ENCODE measurements around the gene CP.
"Not testable (repeated sequence)": the region's sequence is repeated elsewhere in the genome, so short reads cannot be mapped to it uniquely, and the experiment has no call there.

Gene CP

GRCh38 chr3:149233323-149233722 lies 11.7 kb upstream of the CP start:
- H3K27ac ChIP-seq: no peak overlapping the region
- ChIA-PET CTCF (no interaction called here), POLR2A (ENCODE audit: low non-redundant PET) (no interaction called here)
- no peak for TF ChIP-seq CTCF (conservative IDR thresholded peaks at IDR 0.05; ENCODE audit: low read depth)
- DNase-seq (ENCODE audit: low spot score): no peak

GRCh38 chr3:149231871-149232270 lies 10.2 kb upstream of the CP start:
- POLR2A ChIA-PET (ENCODE audit: low non-redundant PET): no interaction called here
- H3K27ac ChIP-seq: no peak overlapping the region
- DNase-seq (ENCODE audit: low spot score): no peak
- no peak for TF ChIP-seq CTCF (conservative IDR thresholded peaks at IDR 0.05; ENCODE audit: low read depth)
- CTCF ChIA-PET: no interaction called here

- CTCF ChIA-PET: interaction anchor here (0.6 kb wide), 1 partner anchor 20 kb away, joined by 3 read pairs; no protein-coding TSS in a partner anchor
- no peak for DNase-seq (ENCODE audit: low spot score)
- POLR2A ChIA-PET (ENCODE audit: low non-redundant PET): no interaction called here
- H3K27ac ChIP-seq: no peak overlapping the region
- no peak for TF ChIP-seq CTCF (conservative IDR thresholded peaks at IDR 0.05; ENCODE audit: low read depth)
Observed at GRCh38 chr3:149227591-149228268, 6.1 kb upstream of the CP start.

- no peak for TF ChIP-seq CTCF (conservative IDR thresholded peaks at IDR 0.05; ENCODE audit: low read depth)
- DNase-seq (ENCODE audit: low spot score): no peak
- no peak overlapping the region for H3K27ac ChIP-seq
- ChIA-PET POLR2A (ENCODE audit: low non-redundant PET) (no interaction called here), CTCF (no interaction called here)
Observed at GRCh38 chr3:149226776-149227175, 5.1 kb upstream of the CP start.

- no peak overlapping the region for H3K27ac ChIP-seq
- CTCF ChIA-PET: interaction anchor here (0.6 kb wide), 1 partner anchor 11 kb away, joined by 3 read pairs; no protein-coding TSS in a partner anchor
- peak; percentile 70 for DNase-seq (ENCODE audit: low spot score)
- TF ChIP-seq CTCF (conservative IDR thresholded peaks at IDR 0.05; ENCODE audit: low read depth): no peak
- POLR2A ChIA-PET (ENCODE audit: low non-redundant PET): no interaction called here
Observed at GRCh38 chr3:149224736-149225594, 3.3 kb upstream of the CP start.

GRCh38 chr3:149223461-149223820 lies 1.8 kb upstream of the CP start:
- ChIA-PET POLR2A (ENCODE audit: low non-redundant PET) (no interaction called here), CTCF (no interaction called here)
- no peak for DNase-seq (ENCODE audit: low spot score)
- H3K27ac ChIP-seq: no peak overlapping the region
- no peak for TF ChIP-seq CTCF (conservative IDR thresholded peaks at IDR 0.05; ENCODE audit: low read depth)

- POLR2A ChIA-PET (ENCODE audit: low non-redundant PET); H3K27ac ChIP-seq; CTCF ChIA-PET; DNase-seq (ENCODE audit: low spot score): not testable (repeated sequence)
Observed at GRCh38 chr3:149219380-149220121, 2.1 kb downstream of the CP start.

All from RWPE1 (cell line).